Astrocyte (in vitro differentiated cells and primary cell): ENCODE results near the gene MAPK10. TPM values are rescaled to one million over a fixed set of nuclear protein-coding genes. Genes with fewer than 3 reads are reported as not detected.

Experiments
- DNase-seq: peaks from one replicate; pipeline ENCODE4 v3.0.0-alpha.2; 2010; ENCODE audit warnings: low read depth
- FAIRE-seq: peaks from 2 replicates; lab custom pipeline; 2011; peaks lifted over from hg19 to GRCh38; lab: Jason Lieb, UNC
- H2AFZ ChIP-seq: 2 replicates; pipeline ENCODE4 v1.6.0; 2012; ENCODE audit warnings: low read depth, low read length, inconsistent platforms
- H3K27ac ChIP-seq: 2 replicates; pipeline ENCODE4 v1.5.1; 2011; ENCODE audit warnings: low read depth, low read length, inconsistent platforms
- H3K27me3 ChIP-seq: 2 replicates; pipeline ENCODE4 v1.6.0; 2011; ENCODE audit warnings: low read length, inconsistent platforms; ENCODE audit not compliant: insufficient read depth
- H3K36me3 ChIP-seq: 2 replicates; pipeline ENCODE4 v1.5.1; 2011; ENCODE audit warnings: low read length, inconsistent platforms; ENCODE audit not compliant: insufficient read depth
- H3K4me1 ChIP-seq: 2 replicates; pipeline ENCODE4 v1.5.1; 2011; ENCODE audit warnings: low read length, inconsistent platforms; ENCODE audit not compliant: insufficient read depth
- H3K4me2 ChIP-seq: 2 replicates; pipeline ENCODE4 v1.6.0; 2012; ENCODE audit warnings: low read length, inconsistent platforms
- H3K4me3 ChIP-seq: 2 replicates; pipeline ENCODE4 v1.5.1; 2011; ENCODE audit warnings: low read depth, mild to moderate bottlenecking, low read length, inconsistent platforms; ENCODE audit not compliant: insufficient read depth
- H3K79me2 ChIP-seq: 2 replicates; pipeline ENCODE4 v1.6.0; 2012; ENCODE audit warnings: mild to moderate bottlenecking, low read length, inconsistent platforms; ENCODE audit not compliant: insufficient read depth
- H3K9ac ChIP-seq: 2 replicates; pipeline ENCODE4 v1.6.0; 2012; ENCODE audit warnings: mild to moderate bottlenecking, low read length, inconsistent platforms
- H3K9me3 ChIP-seq: 2 replicates; pipeline ENCODE4 v1.5.1; 2012; ENCODE audit warnings: low read depth, mild to moderate bottlenecking, low read length, inconsistent platforms; ENCODE audit not compliant: insufficient read depth
- H4K20me1 ChIP-seq: 2 replicates; pipeline ENCODE4 v1.6.0; 2012; ENCODE audit warnings: low read length, inconsistent platforms; ENCODE audit not compliant: insufficient read depth
- H3K27ac Mint-ChIP-seq: one replicate; pipeline ENCODE4 v1.8.0; 2021; ENCODE audit warnings: mild to moderate bottlenecking, mixed read lengths; ENCODE audit not compliant: unreplicated experiment
- H3K27me3 Mint-ChIP-seq: one replicate; pipeline ENCODE4 v1.8.0; 2021; ENCODE audit warnings: low read depth, mixed read lengths; ENCODE audit not compliant: unreplicated experiment
- H3K36me3 Mint-ChIP-seq: one replicate; pipeline ENCODE4 v1.8.0; 2021; ENCODE audit warnings: low read depth, mixed read lengths; ENCODE audit not compliant: unreplicated experiment
- H3K4me1 Mint-ChIP-seq: one replicate; pipeline ENCODE4 v1.8.0; 2021; ENCODE audit warnings: low read depth, mixed read lengths; ENCODE audit not compliant: unreplicated experiment
- H3K4me3 Mint-ChIP-seq: one replicate; pipeline ENCODE4 v1.8.0; 2021; ENCODE audit warnings: mild to moderate bottlenecking, moderate library complexity, mixed read lengths; ENCODE audit not compliant: unreplicated experiment
- H3K9me3 Mint-ChIP-seq: one replicate; pipeline ENCODE4 v1.8.0; 2021; ENCODE audit warnings: mild to moderate bottlenecking, mixed read lengths; ENCODE audit not compliant: unreplicated experiment
- EZH2 ChIP-seq: IDR thresholded peaks from 2 replicates; pipeline ENCODE4 v1.6.1; 2012; ENCODE audit warnings: mild to moderate bottlenecking, low read length, inconsistent platforms; ENCODE audit not compliant: insufficient read depth
- total RNA-seq: library from RNA; stranded (reverse); gene quantifications from 2 replicates; pipeline ENCODE4 v1.2.1, GENCODE V29; 2021
- TF ChIP-seq, protein P1 (sequence below): IDR thresholded peaks from 2 replicates; pipeline ENCODE4 v1.5.1; 2011; ENCODE audit warnings: low read depth, mild to moderate bottlenecking, inconsistent platforms, low read length, moderate library complexity; ENCODE audit not compliant: insufficient read depth

The MAPK10 gene
- total RNA-seq, 1 donor from 2014 or later = 7.5 TPM

DNA sequence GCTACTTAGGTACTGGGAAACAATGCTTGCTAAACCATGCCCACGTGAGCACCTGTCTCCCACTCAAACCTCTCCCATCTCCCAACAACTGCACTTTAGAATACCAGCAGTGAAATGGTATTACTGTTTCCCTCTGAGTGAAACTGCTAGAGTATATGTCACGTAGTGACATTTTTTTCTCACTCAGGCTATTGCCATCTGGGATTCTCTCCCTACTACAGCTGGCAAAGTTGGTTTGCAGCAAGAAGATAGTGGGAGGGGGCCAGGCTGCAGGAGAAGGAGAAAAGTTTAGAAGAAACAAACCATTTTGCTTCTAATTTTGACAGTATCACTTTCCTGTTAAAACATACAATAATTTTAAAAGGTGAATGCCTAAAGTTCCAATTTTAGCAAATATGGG, 358.3 kb downstream of the MAPK10 start:
- no peaks in the 10 kb centered on the region for H4K20me1 ChIP-seq
- no peak overlapping the region for H3K4me3 ChIP-seq
- no peak overlapping the region for H3K9ac ChIP-seq
- H3K27me3 ChIP-seq = no peaks in the 10 kb centered on the region
- Mint-ChIP-seq H3K27me3 (no peaks in the 10 kb centered on the region), H3K4me1 (no peaks in the 10 kb centered on the region), H3K9me3 (no peaks in the 10 kb centered on the region), H3K4me3 (no peak overlapping the region), H3K27ac (no peak overlapping the region), H3K36me3 (no peaks in the 10 kb centered on the region)
- H3K27ac ChIP-seq = no peak overlapping the region
- H3K9me3 ChIP-seq = no peaks in the 10 kb centered on the region
- H3K4me2 ChIP-seq = no peak overlapping the region
- no peaks in the 10 kb centered on the region for H3K79me2 ChIP-seq
- no peak for FAIRE-seq
- no peak for DNase-seq
- H3K4me1 ChIP-seq = no peaks in the 10 kb centered on the region
- H3K36me3 ChIP-seq = no peaks in the 10 kb centered on the region
- no peak overlapping the region for H2AFZ ChIP-seq
- TF ChIP-seq EZH2 = no peak
- TF ChIP-seq, protein P1, sequence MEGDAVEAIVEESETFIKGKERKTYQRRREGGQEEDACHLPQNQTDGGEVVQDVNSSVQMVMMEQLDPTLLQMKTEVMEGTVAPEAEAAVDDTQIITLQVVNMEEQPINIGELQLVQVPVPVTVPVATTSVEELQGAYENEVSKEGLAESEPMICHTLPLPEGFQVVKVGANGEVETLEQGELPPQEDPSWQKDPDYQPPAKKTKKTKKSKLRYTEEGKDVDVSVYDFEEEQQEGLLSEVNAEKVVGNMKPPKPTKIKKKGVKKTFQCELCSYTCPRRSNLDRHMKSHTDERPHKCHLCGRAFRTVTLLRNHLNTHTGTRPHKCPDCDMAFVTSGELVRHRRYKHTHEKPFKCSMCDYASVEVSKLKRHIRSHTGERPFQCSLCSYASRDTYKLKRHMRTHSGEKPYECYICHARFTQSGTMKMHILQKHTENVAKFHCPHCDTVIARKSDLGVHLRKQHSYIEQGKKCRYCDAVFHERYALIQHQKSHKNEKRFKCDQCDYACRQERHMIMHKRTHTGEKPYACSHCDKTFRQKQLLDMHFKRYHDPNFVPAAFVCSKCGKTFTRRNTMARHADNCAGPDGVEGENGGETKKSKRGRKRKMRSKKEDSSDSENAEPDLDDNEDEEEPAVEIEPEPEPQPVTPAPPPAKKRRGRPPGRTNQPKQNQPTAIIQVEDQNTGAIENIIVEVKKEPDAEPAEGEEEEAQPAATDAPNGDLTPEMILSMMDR = no peak

DNA sequence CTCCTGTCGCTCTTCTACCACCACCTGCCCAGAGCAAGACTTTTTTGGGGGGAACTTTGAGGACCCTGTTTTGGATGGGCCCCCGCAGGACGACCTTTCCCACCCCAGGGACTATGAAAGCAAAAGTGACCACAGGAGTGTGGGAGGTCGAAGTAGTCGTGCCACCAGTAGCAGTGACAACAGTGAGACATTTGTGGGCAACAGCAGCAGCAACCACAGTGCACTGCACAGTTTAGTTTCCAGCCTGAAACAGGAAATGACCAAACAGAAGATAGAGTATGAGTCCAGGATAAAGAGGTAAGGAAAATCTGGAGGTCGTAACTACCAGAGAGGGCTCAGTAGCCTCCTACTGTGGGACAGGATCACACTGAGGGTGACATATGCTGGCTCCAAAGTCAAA, 364.5 kb downstream of the MAPK10 start:
- Histone ChIP-seq H3K9me3 (no peaks in the 10 kb centered on the region), H4K20me1 (no peaks in the 10 kb centered on the region), H3K79me2 (no peaks in the 10 kb centered on the region), H3K4me3 (no peak overlapping the region), H3K9ac (no peak overlapping the region), H3K4me2 (no peak overlapping the region), H3K27ac (no peak overlapping the region), H3K27me3 (no peaks in the 10 kb centered on the region), H2AFZ (no peak overlapping the region), H3K36me3 (no peaks in the 10 kb centered on the region), H3K4me1 (no peaks in the 10 kb centered on the region)
- DNase-seq (no peak), FAIRE-seq (no peak)
- TF ChIP-seq, protein P1 = no peak
- TF ChIP-seq EZH2 = no peak
- no peaks in the 10 kb centered on the region for H3K27me3 Mint-ChIP-seq
- no peaks in the 10 kb centered on the region for H3K9me3 Mint-ChIP-seq
- H3K36me3 Mint-ChIP-seq = no peaks in the 10 kb centered on the region
- H3K27ac Mint-ChIP-seq = no peak overlapping the region
- no peaks in the 10 kb centered on the region for H3K4me1 Mint-ChIP-seq
- H3K4me3 Mint-ChIP-seq = no peak overlapping the region

DNA sequence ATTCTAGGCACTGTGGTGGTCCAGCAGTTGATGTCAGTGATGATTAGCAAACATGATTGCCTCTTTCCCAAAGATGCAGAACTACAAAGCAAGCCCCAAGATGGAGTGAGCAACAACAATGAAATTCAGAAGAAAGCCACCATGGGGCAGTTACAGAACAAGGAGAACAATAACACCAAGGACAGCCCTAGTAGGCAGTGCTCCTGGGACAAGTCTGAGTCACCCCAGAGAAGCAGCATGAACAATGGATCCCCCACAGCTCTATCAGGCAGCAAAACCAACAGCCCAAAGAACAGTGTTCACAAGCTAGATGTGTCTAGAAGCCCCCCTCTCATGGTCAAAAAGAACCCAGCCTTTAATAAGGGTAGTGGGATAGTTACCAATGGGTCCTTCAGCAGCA, 365.3 kb downstream of the MAPK10 start:
- Histone ChIP-seq H2AFZ (no peak overlapping the region), H3K27me3 (no peaks in the 10 kb centered on the region), H3K9me3 (no peaks in the 10 kb centered on the region), H3K4me2 (no peak overlapping the region), H3K4me3 (no peak overlapping the region), H3K79me2 (no peaks in the 10 kb centered on the region), H3K36me3 (no peaks in the 10 kb centered on the region), H4K20me1 (no peaks in the 10 kb centered on the region), H3K27ac (no peak overlapping the region), H3K9ac (no peak overlapping the region), H3K4me1 (no peaks in the 10 kb centered on the region)
- TF ChIP-seq, protein P1 = no peak
- no peak for TF ChIP-seq EZH2
- H3K27me3 Mint-ChIP-seq = no peaks in the 10 kb centered on the region
- H3K4me1 Mint-ChIP-seq = no peaks in the 10 kb centered on the region
- H3K27ac Mint-ChIP-seq = no peak overlapping the region
- DNase-seq (no peak), FAIRE-seq (no peak)
- H3K4me3 Mint-ChIP-seq = no peak overlapping the region
- H3K9me3 Mint-ChIP-seq = no peaks in the 10 kb centered on the region
- no peaks in the 10 kb centered on the region for H3K36me3 Mint-ChIP-seq
